Cardiac muscle cell (in vitro differentiated cells and primary cell): Measurements from ENCODE around the gene NEURL1B. TPM values are rescaled to one million over a fixed set of nuclear protein-coding genes. Genes with fewer than 3 reads are reported as not detected.

Experiments used
- DNase-seq, 2 donors: peaks; one replicate each; pipeline versions ENCODE4 v3.0.0 to v3.0.0-alpha.2; 2010 to 2017; ENCODE audit warnings: low read depth in 1 of 2, low spot score in 1 of 2
- H3K27ac ChIP-seq: fragments of 200-600 bp; sonication (generic); 2 replicates; pipeline ENCODE4 v1.5.1; 2016
- H3K27me3 ChIP-seq: fragments of 200-600 bp; sonication (generic); 2 replicates; pipeline ENCODE4 v1.6.0; 2016; ENCODE audit warnings: control low read depth
- H3K36me3 ChIP-seq: fragments of 200-600 bp; sonication (generic); 2 replicates; pipeline ENCODE4 v1.5.1; 2016; ENCODE audit warnings: control low read depth
- H3K4me1 ChIP-seq: fragments of 200-600 bp; sonication (generic); 2 replicates; pipeline ENCODE4 v1.8.1; 2017; ENCODE audit warnings: low read depth, mild to moderate bottlenecking, mixed run types
- H3K4me3 ChIP-seq: fragments of 200-600 bp; sonication (generic); 2 replicates; pipeline ENCODE4 v1.5.1; 2016; ENCODE audit warnings: mild to moderate bottlenecking
- H3K9me3 ChIP-seq: fragments of 200-600 bp; sonication (generic); 2 replicates; pipeline ENCODE4 v1.5.1; 2017; ENCODE audit warnings: low read depth, mild to moderate bottlenecking, control low read depth
- CTCF ChIP-seq: IDR thresholded peaks from 2 replicates; pipeline ENCODE4 v1.5.1; 2012; ENCODE audit warnings: low read depth, mild to moderate bottlenecking, low read length
- polyA plus RNA-seq: library from polyadenylated mRNA; unstranded; fragments of >200 nt; fragmentation: Nextera tagmentation; extraction: Ambion mirVana; gene quantifications from 2 replicates; pipeline ENCODE4 v1.2.1, GENCODE V29; 2016
- total RNA-seq: library from RNA; depleted of rRNA; stranded (reverse); fragments of >200 nt; gene quantifications from 2 replicates; pipeline ENCODE4 v1.2.3, GENCODE V29; 2016

NEURL1B gene
- total and polyA plus RNA-seq, 2 experiments from 2014 or later, result 4.6 to 55.8 TPM

GRCh38 chr5:172723508-172723907 lies 82.4 kb downstream of the NEURL1B start:
- H3K9me3 ChIP-seq, result no peaks in the 10 kb centered on the region
- peaks cover 5% of the 10 kb centered on the region for H3K4me1 ChIP-seq
- DNase-seq, result no peak
- H3K27me3 ChIP-seq, result peaks cover 20% of the 10 kb centered on the region
- no peak for TF ChIP-seq CTCF
- H3K36me3 ChIP-seq, result no peaks in the 10 kb centered on the region
- no peak overlapping the region for H3K4me3 ChIP-seq
- no peak overlapping the region for H3K27ac ChIP-seq

- DNase-seq, result no peak
- H3K4me3 ChIP-seq, result no peak overlapping the region
- no peak for TF ChIP-seq CTCF
- peaks cover 5% of the 10 kb centered on the region for H3K4me1 ChIP-seq
- no peaks in the 10 kb centered on the region for H3K36me3 ChIP-seq
- no peaks in the 10 kb centered on the region for H3K9me3 ChIP-seq
- peaks cover 11% of the 10 kb centered on the region for H3K27me3 ChIP-seq
- no peak overlapping the region for H3K27ac ChIP-seq
Observed at GRCh38 chr5:172724242-172725183, 83.5 kb downstream of the NEURL1B start.

GRCh38 chr5:172725273-172725672 lies 84.2 kb downstream of the NEURL1B start:
- Histone ChIP-seq H3K36me3 (no peaks in the 10 kb centered on the region), H3K4me3 (no peak overlapping the region), H3K4me1 (peaks cover 5% of the 10 kb centered on the region), H3K9me3 (no peaks in the 10 kb centered on the region), H3K27ac (no peak overlapping the region), H3K27me3 (peaks cover 5% of the 10 kb centered on the region)
- TF ChIP-seq CTCF, result no peak
- no peak for DNase-seq

GRCh38 chr5:172725785-172726184 lies 84.7 kb downstream of the NEURL1B start:
- Histone ChIP-seq H3K27me3 (peaks cover 4% of the 10 kb centered on the region), H3K27ac (no peak overlapping the region), H3K9me3 (no peaks in the 10 kb centered on the region), H3K4me1 (peaks cover 5% of the 10 kb centered on the region), H3K36me3 (no peaks in the 10 kb centered on the region), H3K4me3 (no peak overlapping the region)
- no peak for DNase-seq
- no peak for TF ChIP-seq CTCF

- peaks cover 2% of the 10 kb centered on the region for H3K4me1 ChIP-seq
- peaks cover 4% of the 10 kb centered on the region for H3K27me3 ChIP-seq
- H3K27ac ChIP-seq, result no peak overlapping the region
- no peaks in the 10 kb centered on the region for H3K36me3 ChIP-seq
- H3K4me3 ChIP-seq, result no peak overlapping the region
- DNase-seq, result no peak
- no peaks in the 10 kb centered on the region for H3K9me3 ChIP-seq
- TF ChIP-seq CTCF, result no peak
Observed at GRCh38 chr5:172726966-172727365, 85.9 kb downstream of the NEURL1B start.
